ENCODE measurements around the gene KLK10.
A peak's percentile ranks its signal among the peaks of the same experiment; 100 is the strongest.

The KLK10 gene

DNA sequence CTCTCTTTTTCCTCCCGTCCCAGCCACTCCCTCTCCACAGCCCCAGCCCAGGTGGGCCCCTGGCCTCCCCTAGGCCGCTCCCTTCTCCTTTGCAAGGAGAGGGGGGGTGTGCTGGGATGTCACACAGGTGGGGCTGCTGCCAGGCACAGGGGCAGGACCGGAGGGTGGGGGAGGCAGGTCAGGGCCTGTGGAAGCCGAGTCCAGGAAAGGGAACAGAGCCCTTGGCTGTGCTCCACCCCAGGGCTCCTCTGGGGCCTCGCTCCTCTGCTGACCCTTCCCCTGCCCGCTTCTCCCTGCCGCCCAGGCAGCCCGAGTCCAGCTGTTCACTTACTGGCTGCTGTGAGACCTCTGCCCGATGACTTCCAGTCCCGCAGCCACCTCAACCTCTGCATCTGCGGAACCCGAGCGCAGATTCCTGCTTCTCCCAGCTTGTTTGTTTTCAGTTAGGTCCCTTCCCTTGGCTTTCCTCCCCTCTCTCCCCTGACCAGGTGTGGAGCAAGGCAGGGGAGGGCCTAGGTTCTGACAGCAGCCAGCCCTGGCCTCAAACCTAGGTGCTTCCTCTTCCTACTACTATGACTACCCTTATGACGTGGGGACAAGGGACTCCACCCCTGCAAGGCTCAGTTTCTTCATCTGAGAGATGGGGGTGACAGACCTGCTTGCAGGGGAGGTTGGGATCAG lies 7.8 kb upstream of the KLK10 start:
- DNase-seq (ENCODE audit: extremely low read depth in 1 of 2, low read depth in 1 of 2), result no peak

DNA sequence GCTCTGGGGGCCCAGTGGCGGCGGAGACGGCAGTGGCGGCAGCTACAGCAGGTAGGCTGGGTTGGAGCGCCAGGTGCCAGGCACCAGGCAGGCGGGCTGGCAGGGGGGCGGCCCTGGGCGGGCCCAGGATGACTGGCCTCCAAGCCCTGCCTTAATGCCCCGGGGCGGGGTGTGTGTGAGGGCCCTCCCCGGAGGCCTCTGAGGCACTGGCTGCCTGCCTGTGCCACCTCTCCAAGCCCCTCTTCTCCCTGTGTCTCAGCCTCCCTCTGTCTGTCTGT lies 7.0 kb upstream of the KLK10 start, which contains the start of gene KLK11:
Gene KLK11, minus strand, starts transcription at position 63 of the 278 bp plus-strand sequence. CDS start 985 bp downstream, outside the sequence.
- DNase-seq (ENCODE audit: extremely low read depth in 1 of 2, low read depth in 1 of 2), result no peak

DNA sequence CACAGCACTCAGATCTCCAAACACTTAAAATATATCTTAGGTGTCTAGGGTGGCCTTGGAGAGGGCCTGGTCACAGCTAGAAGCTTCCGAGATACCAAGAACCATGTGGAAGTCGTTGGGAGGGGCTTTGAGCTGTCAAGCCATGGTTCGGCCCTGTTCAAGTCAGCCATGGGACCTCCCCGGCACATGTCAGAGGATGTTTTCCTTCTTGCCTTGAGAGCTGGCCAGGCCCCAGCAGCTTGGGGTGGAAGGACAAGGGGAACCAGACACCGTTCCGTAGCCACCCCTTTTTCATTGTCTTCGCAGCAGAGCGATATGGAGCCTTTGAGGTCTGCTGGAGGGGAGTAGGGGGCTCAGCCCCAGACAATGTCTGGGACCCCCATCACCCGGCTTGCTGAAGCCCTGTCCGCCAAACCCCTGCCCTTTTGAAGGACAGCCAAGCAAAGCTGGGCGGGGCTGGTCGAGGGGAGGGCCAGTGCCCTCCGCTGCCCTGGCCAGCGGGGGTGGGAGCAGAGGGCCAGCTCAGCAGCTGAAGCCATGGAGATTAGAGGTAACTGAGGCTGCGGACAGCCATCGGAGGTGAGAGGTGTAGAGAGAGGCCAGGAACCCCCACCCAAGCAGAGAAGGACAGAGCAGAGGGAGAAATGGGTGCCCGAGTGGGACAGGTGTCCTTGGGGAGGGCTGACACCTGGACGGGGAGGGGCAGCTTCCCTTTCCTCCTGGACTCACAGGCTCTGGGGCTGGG lies 6.5 kb upstream of the KLK10 start:
- no peak for DNase-seq (ENCODE audit: extremely low read depth in 1 of 2, low read depth in 1 of 2)

DNA sequence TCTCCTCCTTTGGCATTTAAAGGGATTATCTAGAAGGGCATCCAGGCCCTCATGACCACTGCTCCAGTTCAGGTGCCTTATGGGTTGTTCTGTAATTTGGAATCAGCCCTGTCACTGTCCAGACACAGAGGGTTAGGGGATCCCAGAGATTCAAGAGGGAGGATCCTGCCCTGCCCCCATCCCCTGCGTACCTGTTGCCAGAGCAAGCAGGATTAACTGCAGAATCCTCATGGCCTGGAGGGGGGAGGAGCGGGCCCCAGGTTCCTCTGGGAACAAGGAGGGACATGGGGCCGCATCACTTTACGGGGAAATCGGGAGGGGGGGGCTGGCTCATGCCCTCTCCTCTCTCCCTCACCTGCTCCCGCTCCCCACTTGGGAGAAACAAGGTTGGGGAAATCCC lies 5.9 kb upstream of the KLK10 start:
- no peak for DNase-seq (ENCODE audit: extremely low read depth in 1 of 2, low read depth in 1 of 2)

DNA sequence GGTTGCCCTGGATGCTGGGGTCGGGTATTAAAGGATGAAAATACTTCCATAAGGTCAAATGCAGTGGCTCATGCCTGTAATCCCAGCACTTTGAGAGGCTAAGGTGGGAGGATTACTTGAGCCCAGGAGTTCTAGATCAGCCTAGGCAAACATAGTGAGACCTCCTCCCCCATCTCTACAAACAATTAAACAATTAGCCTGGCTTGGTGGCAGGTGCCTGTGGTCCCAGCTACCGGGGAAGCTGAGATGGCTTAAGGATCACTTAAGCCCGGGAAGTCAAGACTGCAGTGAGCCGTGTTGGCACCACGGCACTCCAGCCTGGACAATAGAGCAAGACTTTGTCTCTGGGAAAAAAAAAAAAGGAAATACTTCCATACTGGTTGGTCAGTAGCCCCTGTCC lies 5.4 kb upstream of the KLK10 start:
- DNase-seq (ENCODE audit: extremely low read depth in 1 of 2, low read depth in 1 of 2), result no peak

DNA sequence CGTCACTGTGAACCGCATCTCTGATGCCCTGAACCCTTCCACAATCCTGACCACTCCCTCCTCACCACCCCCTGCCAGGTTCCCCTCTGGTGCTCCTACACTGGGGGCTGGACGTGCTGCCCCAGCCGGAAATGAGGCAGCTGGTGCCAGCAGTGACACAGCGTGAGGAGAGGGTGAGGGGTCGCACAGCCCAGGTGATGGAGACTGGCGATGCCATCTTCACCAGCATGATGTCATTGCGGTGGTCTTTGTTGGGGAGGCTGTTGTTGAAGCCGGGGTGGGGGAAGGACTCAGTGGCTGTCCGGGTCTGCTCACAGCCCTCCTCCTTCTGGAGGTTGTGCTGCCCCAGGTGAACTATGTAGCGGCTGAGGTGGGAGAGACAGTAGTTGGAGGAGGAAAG lies 4.4 kb upstream of the KLK10 start:
- DNase-seq (ENCODE audit: extremely low read depth in 1 of 2, low read depth in 1 of 2), result no peak

DNA sequence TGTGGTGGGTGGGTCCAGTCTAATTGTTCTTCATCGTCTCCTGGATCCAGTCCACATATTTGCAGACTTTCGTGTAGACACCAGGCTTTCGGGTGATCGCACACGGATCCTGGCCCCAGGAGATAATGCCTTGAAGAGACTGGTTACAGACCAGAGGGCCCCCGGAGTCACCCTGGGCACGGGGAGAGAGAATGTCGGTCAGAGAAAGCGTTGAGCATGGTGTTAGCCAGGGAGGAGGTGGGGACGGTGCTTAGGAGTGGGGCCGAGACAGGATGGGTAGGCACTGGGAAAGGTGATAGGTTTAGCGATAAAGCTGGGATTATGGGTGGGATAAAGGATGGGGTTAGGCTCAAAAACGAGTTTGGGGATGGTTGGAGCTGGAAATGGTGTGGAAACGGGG lies 3.0 kb upstream of the KLK10 start:
- DNase-seq (ENCODE audit: extremely low read depth in 1 of 2, low read depth in 1 of 2), result no peak

DNA sequence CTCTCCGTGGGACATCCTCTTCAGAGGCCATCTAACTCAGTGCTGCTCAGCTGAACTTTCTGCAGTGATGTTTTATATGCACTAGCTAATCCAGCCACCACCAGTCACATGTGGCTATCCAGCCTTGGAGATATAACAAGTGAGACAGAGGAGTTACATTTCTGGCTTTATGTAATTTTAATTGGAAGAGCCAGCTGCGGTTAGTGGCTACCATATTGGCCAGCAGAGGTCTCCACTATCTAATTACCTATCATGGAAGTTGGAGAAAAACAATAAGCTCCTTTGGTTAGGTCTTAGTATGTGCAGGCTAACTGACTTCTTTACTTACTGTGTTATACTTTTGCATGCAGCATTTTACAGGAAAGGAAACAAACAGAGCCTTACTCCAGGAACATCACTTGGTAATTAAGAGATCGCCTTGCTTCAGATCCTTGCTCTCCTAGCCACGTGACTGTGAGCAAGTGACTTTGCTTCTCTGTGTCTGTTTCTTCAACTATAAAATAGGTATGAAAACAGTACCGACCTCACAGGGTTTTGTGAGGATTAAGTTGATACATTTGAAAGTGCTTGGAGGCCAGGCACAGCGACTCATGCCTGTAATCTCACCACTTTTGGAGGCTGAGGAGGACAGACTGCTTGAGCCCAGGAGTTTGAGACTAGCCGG lies 1.6 kb upstream of the KLK10 start:
- DNase-seq (ENCODE audit: extremely low read depth in 1 of 2, low read depth in 1 of 2), result no peak

DNA sequence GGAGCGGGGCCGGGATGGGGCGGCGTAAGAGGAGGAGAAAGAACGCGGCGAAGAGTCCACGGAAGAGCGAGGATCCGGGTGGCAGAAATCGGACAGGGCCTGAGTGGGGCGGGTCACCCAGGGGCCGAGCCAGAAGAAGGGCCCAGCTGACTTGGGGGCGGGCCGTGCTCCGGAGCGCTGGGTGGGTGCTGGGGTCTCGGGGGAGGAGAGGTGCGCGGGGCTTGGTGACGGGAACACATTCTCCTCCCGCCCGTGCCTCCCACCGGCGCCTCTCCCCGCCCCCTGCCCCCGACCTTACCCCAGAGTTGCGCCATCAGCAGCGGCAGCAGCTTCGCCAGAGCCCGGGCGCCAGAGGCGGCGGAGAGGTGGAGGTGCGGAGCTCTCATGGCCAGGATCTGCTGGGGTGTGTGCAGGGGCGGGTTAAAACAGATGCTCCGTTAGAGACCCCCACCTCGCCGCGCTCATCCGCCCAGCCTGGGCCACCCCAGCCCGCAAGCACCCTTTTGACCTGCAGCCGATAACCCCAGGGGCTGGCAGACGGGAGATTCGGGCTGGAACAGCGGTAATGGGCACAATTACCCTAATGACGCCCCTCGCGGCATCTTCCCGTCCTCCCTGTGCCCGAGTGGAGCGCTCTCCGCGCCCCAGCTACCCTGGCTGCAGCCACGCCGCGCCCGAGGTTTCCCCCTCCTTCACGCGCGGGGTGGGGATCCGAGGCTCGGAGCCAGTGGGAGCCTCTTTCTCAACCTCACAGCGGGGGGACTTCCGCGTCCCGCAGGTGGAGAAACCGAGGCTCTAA lies 565 bp downstream of the KLK10 start:
- no peak for DNase-seq (ENCODE audit: extremely low read depth in 1 of 2, low read depth in 1 of 2)

DNA sequence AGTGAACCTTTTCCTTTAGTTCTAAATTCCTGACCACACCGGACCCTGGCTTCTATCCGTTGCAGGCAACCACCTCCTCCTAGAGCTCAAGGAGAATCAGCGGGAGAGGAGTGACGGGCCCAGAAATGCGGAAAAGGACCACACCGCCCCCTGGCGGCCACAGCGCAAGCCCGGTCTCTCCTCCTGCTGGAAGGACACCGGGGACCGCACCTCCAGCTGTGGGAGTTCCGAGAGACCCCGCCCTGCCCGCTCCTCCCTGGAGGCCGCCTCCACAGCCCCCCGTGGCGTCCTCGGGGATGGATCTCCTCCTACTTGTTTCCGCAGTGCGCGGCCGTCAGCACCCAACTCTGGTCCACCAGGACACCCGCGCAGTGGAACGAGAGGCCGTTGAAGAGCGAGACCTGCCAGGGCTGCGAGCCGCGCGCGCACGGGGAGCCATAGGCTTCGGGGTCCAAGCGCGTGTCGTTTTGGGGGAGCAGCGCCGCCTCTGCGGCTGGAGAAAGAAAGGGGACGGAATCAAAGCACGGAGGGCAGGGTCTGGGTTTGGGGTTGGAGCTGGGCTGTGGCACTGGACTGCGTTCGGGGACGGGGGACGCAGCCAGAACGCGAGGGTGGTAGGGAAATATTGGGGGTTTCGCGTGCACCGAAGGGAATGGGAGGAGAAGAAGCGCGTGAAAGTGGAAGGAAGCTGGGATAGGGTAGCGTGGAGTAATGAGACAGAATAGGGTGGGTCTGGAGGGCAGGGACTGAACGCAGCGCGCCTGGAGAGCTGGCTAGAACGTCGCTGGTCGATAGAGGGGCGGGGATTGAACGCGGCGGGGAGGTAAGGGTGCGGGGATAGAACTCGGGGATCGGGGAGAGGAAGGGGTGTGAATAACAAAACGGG lies 2.5 kb downstream of the KLK10 start:
- peak; percentile 19 to 36 for DNase-seq (ENCODE audit: extremely low read depth in 1 of 2, low read depth in 1 of 2)

DNA sequence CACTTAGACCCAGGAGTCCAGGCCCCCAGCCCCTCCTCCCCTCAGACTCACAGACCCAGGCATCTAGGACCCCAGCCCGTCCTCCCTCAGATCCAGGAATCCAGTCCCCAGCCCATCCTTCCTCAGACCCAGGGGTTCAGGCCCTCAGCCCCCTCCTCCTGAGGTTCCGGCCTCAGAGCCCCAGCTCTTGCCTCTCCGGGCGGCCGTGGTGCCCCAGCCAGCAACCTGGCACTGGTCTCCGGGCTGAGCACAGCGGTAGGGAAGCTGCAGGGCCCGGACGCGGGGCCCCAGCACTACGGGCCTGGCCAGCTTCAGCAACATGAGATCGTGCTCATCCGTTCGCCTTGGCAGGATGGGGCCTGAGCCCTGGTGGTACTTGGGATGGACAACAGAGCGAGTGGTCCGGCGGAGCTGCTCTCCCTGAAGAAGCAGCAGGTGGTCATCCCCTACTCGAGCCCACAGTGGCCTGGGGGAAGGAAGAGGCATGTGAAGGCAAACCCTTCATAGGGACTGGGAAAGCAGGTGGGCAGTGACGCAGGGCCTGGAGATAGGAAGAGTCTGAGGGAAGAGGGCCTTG lies 3.7 kb downstream of the KLK10 start:
- no peak for DNase-seq (ENCODE audit: extremely low read depth in 1 of 2, low read depth in 1 of 2)

DNA sequence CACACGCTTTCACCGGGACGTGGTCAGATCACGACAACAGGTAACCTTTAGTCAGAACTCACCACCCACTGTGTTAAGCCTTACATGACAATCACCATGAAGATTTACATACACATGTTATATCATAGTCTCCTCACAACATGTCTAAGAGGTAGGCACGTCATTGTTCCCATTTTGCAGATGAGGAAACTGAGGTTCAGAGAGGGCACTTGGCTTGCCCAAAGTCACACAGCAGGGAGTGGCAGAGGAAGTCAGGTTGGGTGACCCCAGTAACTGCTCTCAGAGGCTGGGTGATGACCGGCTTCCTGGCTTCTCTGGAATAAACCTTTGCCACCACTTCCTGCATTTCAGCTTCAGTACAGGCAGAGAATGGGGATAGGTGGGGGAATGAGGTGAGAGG lies 5.3 kb downstream of the KLK10 start:
- DNase-seq (ENCODE audit: extremely low read depth in 1 of 2, low read depth in 1 of 2), result no peak

DNA sequence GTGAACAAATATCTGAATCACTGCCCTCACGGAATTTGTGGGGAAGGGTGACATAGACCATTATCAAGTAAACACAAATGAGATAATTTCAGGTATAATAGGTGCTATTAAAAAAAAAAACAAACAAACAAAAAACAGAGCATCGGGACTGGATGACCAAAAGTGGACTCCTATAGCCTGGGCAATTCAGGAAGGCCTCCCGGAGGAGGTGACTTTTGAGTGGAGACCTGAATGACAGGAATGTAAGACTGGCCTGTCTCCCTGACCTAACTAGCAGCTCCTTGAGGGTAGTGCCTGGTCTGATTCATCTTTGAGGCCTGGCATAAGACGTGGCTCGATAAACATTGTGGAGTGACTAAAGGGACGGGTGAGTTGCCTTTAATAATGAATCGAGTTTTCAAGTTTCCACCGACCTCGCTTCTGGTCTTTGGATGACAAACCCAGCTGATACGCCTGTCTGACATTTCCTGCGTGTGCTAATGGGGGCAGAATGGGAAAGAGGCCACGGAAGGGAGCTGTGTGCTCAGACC lies 6.8 kb downstream of the KLK10 start:
- DNase-seq (ENCODE audit: extremely low read depth in 1 of 2, low read depth in 1 of 2), result no peak

DNA sequence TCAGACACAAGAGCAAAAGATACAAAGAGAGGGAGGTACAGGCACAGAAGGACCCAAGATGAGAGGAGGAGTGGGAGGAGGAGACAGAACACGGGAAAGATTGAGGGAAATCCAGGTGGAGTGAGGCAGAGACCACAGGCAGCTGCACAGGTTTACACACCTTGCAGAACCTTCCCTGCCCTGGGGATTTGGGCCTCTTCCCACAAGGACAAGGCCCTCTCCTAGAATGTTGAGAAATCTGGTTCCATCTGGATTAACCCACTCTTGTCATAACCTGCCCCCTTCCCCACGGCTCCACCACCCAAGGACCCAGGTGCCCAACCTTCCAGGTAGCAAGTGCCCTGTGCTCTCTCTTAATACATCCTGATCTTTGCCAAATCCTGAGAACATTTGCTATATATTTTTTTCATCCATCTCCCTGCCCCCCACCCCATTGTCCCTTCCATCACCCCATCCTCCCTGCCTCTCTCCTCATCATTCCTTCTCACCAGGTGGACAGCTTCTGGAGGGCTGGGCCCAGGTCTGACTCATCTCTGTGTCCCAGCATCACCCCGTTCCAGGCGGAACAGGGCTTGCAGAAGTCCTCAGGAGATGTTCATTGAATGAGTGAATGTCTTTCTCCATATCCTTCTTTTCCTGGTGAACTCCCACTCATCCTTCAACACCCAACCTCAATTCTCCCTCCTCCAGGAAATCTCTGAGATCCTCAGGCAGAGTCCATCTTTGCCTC lies 9.3 kb downstream of the KLK10 start:
- no peak for DNase-seq (ENCODE audit: extremely low read depth in 1 of 2, low read depth in 1 of 2)

DNA sequence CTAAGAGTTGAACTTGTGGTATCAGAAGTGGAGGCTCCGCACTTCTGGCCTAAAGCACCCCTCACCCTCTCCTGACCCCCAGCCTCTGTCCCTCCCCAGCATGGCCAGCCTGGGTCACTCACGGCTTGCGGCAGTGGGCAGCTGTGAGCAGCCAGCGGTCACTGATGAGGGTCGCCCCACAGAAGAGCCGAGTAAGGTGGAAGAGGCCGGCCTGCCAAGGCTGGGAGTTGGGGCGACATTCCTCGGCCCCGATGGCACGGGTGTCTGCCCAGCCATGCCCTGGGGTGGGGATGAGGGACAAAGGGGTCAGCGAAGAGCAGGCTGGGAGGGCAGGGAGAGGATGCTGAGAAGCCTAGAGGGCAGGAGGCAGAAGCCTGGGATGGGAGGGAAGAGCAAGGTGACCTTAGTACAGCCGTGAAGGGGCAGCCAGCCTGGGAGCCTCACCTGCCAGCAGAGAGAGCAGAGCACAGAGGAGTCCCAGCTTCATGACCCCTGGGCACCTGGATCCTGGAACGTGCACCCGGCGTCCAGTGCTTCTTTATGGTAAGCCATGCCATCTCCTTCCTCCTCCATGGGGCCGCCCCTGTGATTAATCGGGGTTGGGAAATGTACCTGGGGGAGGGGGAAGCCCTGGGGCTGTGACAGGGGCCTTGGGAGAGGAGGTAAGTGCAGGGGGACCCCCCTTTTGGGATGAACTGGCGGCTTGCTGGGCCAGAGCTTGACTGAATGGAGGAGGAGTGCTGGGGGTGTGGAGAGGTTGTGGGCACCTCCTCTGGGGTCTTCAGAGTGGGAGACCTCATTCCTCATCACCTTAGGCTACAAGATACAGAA lies 10.2 kb downstream of the KLK10 start:
- no peak for DNase-seq (ENCODE audit: extremely low read depth in 1 of 2, low read depth in 1 of 2)

DNA sequence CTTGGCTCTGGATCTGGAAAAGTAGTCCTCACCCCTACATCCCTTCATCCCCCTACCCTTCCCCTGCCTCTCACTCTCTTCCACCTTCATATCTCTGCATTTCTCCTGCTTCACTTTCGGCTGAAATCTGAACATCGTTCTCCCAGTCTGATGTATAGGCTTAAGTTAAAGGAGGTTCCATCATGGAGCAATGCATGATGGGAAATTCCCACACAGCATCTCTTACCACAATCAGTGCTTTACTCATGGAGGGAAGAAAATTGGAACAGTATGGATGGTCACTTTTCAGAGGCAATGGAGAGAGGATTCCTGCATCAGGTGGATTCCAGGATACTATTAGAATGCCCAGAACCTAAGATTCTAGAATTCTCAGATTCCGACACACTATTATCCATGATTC lies 12.0 kb downstream of the KLK10 start:
- no peak for DNase-seq (ENCODE audit: extremely low read depth in 1 of 2, low read depth in 1 of 2)

DNA sequence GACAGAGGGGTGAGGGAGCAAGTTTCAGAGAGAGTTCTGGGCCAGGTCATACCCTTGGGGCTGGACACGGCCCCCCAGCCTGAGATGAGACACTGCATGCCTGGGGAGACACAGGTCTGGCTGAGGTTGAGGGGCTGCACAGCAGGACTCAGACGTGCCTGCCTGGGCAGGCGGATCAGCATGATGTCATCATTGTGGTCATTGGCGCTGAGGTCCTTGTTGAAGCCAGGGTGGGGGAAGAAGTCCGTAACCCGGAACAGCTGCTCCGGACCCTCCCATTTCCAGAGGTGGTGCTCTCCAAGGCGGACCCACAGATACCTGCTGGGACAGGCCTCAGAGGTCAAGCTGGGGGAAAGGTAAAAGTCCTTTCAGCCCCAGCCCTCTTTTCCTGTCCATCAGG lies 13.1 kb downstream of the KLK10 start:
- DNase-seq (ENCODE audit: extremely low read depth in 1 of 2, low read depth in 1 of 2), result no peak

DNA sequence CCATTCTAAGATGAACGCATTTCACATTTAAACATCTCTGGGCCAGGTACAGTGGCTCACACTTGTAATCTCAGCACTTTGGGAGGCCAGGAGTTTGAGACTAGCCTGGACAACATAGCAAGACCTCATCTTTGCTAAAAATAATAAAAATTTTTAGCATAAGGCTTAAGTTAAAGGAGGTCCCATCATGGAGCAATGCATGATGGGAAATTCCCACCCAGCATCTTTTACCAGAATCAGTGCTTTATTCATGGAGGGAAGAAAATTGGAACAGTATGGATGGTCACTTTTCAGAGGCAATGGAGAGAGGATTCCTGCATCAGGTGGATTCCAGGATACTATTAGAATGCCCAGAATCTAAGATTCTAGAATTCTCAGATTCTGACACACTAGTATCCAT lies 14.3 kb downstream of the KLK10 start:
- no peak for DNase-seq (ENCODE audit: extremely low read depth in 1 of 2, low read depth in 1 of 2)
